K562 (cell line): ENCODE measurements around the gene CNNM4.

ENCODE experiments used
- CTBP1 ChIP-seq: fragments of 450-650 bp; IDR thresholded peaks from 2 replicates; pipeline ENCODE4 v1.6.1; 2016; ENCODE audit warnings: borderline replicate concordance
- CTCF ChIP-seq, 3 experiments: IDR thresholded peaks in 2 of 3; conservative IDR thresholded peaks in 1 of 3; 2 replicates each; pipeline ENCODE4 v1.5.1; 2011 to 2012; ENCODE audit warnings: low read length in 3 of 3, mild to moderate bottlenecking in 3 of 3, control low read depth in 2 of 3, improper control_type of control experiment in 1 of 3, inconsistent platforms in 1 of 3, low read depth in 1 of 3, mixed read lengths in 1 of 3, moderate library complexity in 1 of 3; ENCODE audit not compliant: insufficient read depth in 2 of 3
- EP300 ChIP-seq: IDR thresholded peaks from 2 replicates; pipeline ENCODE4 v1.6.1; 2012; ENCODE audit warnings: low read length, improper control_type of control experiment
- POLR2H ChIP-seq: IDR thresholded peaks from 2 replicates; pipeline ENCODE4 v1.6.1; 2016; ENCODE audit warnings: missing genetic modification characterization, low read depth, mild to moderate bottlenecking, control low read depth, missing compliant biosample characterization, moderate library complexity
- ZC3H8 ChIP-seq: fragments of 450-650 bp; IDR thresholded peaks from 2 replicates; pipeline ENCODE4 v1.6.1; 2017

- TF ChIP-seq CTBP1 (no peak), ZC3H8 (no peak), EP300 (no peak), POLR2H (tag) (no peak), CTCF (IDR thresholded peaks at IDR 0.05 in 2 of 3, conservative IDR thresholded peaks at IDR 0.05 in 1 of 3; ENCODE audit: insufficient read depth in 2 of 3, low read depth in 1 of 3, low read length in 3 of 3) (no peak)
Observed at GRCh38 chr2:96841701-96842495, 81.2 kb downstream of the CNNM4 start.
